Measurements from ENCODE around the gene RBM8A. TPM values are rescaled to one million over a fixed set of nuclear protein-coding genes. Genes with fewer than 3 reads are reported as not detected.
A peak's percentile ranks its signal among the peaks of the same experiment; 100 is the strongest.

The RBM8A gene
- total RNA-seq, 2 experiments from 2014 or later: 157 to 160 TPM

GRCh38 chr1:145961425-145962156, 34.3 kb upstream of the RBM8A start:
- POLR2A ChIA-PET: interaction anchor here (1.0 to 6.8 kb wide), 5 partner anchors 34 to 138 kb away, joined by 3 to 76 read pairs (median 6); partner anchors contain the start of genes NUDT17, PEX11B, POLR3C and RBM8A
- no peak for ATAC-seq (ENCODE audit: low read depth)
- no peaks in the 10 kb centered on the region for H3K36me3 Mint-ChIP-seq
- H3K9me3 Mint-ChIP-seq: no peaks in the 10 kb centered on the region
- H3K4me3 Mint-ChIP-seq: peak overlapping the region; percentile 86
- no peaks in the 10 kb centered on the region for H3K27me3 Mint-ChIP-seq
- peak overlapping the region; percentile 78 for H3K27ac Mint-ChIP-seq
- DNase-seq: peak; percentile 68
- peaks cover 56% of the 10 kb centered on the region for H3K4me1 Mint-ChIP-seq

DNA sequence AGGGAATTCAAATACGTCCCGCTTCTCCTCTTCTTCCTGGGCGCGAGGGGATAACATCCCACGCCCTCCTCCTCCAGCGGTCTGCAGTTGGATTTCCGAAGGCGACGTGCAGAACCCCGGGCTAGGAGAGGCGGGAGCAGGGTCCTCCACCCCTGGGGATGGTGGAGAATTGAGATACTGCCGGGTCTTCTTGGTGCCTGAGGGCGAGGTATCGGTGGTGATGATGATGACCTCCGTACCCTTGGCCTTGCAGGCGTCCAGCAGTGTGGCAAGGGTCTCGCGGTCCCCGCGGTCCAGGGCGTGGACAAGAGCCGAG, 33.8 kb upstream of the RBM8A start:
- peaks cover 60% of the 10 kb centered on the region for H3K4me1 Mint-ChIP-seq
- H3K36me3 Mint-ChIP-seq: no peaks in the 10 kb centered on the region

DNA sequence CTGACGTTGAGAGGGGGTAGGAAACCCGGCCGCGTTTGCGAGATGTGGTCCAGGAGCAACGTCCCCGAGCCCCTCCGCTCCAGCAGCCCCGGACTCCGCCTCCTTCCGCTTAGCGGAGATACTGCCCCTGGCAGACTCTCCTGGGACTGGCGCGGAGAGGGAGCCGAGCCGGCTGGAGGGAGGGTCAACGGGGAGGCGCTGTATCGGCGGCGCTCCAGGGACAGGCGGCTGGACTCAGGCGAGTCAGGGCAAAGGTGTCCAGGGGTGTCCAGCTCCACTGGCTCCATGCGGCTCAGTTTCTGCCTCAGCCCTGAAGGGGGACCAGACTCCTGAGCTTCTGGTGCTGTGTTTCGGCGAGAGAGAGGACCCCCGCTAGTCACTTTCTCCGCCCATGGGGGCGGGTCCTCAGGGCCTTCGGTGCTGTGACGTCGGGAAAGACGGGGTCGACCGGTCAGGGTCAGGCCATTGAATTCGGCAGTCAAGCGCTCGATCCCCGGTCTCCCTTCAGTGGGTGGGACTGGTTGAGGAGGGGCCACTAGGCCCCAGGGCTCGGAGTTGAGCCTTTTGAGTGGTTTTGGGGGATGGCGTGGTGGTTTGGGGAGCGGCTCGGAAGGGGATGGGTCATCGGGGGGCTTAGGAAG, 33.3 kb upstream of the RBM8A start:
- Mint-ChIP-seq H3K27ac (peak overlapping the region; percentile 83), H3K27me3 (no peaks in the 10 kb centered on the region), H3K36me3 (no peaks in the 10 kb centered on the region), H3K4me1 (peaks cover 65% of the 10 kb centered on the region), H3K4me3 (peak overlapping the region; percentile 86), H3K9me3 (no peaks in the 10 kb centered on the region)
- POLR2A ChIA-PET: interaction anchor here (0.6 to 6.8 kb wide), 6 partner anchors 33 to 137 kb away, joined by 3 to 59 read pairs (median 6); partner anchors contain the start of genes PEX11B, PIAS3, POLR3C and RBM8A
- DNase-seq: peak; percentile 66
- no peak for ATAC-seq (ENCODE audit: low read depth)

More for the DNA sequence above, 33.8 kb upstream of the RBM8A start:
- H3K27me3 Mint-ChIP-seq: no peaks in the 10 kb centered on the region
- POLR2A ChIA-PET: interaction anchor here (1.1 to 6.8 kb wide), 6 partner anchors 34 to 137 kb away, joined by 4 to 76 read pairs (median 8); partner anchors contain the start of genes PEX11B, PIAS3, POLR3C and RBM8A
- ATAC-seq (ENCODE audit: low read depth) (no peak), DNase-seq (no peak)
- H3K4me3 Mint-ChIP-seq: peak overlapping the region; percentile 86
- peak overlapping the region; percentile 83 for H3K27ac Mint-ChIP-seq
- H3K9me3 Mint-ChIP-seq: no peaks in the 10 kb centered on the region

DNA sequence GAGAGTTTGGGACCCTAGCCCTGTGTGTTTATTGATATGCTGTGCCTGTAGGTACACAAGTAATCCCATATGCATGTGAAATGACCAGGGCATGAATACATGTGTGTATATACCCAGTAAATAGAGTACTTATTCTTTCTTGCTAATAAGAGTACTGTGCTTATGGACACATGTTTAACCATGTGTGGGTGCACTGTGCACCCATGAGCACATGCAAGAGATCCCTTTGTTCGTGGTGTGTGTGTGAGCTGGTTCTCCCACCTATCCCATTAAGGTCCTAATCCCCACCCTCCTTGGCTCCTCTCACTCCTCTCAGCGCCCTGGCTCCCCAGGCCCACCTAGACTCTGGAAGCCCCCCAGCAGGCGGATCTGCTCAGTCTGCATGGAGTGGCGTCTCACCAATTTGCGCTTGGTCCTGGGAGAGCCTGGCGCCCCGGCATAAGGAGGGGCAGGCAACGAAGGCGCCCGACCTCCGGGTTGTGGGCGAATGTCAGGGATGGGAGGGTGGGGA, 32.7 kb upstream of the RBM8A start:
- POLR2A ChIA-PET: interaction anchor here (0.6 to 6.8 kb wide), 5 partner anchors 33 to 136 kb away, joined by 3 to 59 read pairs (median 5); partner anchors contain the start of genes PIAS3, POLR3C, RBM8A and RNF115
- peak overlapping the region; percentile 86 for H3K4me3 Mint-ChIP-seq
- DNase-seq (no peak), ATAC-seq (ENCODE audit: low read depth) (no peak)
- H3K27ac Mint-ChIP-seq: no peak overlapping the region
- no peaks in the 10 kb centered on the region for H3K9me3 Mint-ChIP-seq
- peaks cover 4% of the 10 kb centered on the region for H3K36me3 Mint-ChIP-seq
- no peaks in the 10 kb centered on the region for H3K27me3 Mint-ChIP-seq
- H3K4me1 Mint-ChIP-seq: peaks cover 69% of the 10 kb centered on the region

DNA sequence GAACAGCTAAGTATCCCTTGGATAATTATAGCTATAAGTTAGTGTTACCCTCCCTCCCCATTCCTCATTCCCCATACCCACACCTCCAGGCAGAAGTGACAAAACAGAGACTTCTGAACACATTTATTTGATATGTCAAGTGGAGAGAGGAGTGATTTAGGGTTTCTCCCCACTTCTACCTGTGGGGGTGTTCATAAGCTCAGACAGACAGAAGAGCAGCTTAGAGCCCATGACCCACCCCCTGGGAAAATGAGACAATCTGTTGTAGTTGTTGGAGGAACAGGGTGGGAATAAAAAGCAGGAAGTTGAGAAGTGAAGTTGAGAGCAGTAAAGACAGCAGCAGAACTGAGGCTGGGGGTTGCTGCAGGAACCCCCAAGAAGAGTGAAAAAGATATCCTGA, 32.0 kb upstream of the RBM8A start:
- Mint-ChIP-seq H3K27me3 (no peaks in the 10 kb centered on the region), H3K4me3 (peak overlapping the region; percentile 17), H3K27ac (peak overlapping the region; percentile 62), H3K4me1 (peaks cover 75% of the 10 kb centered on the region), H3K9me3 (no peaks in the 10 kb centered on the region), H3K36me3 (peaks cover 5% of the 10 kb centered on the region)
- POLR2A ChIA-PET: interaction anchor here (1.6 to 6.8 kb wide), 4 partner anchors 32 to 37 kb away, joined by 9 to 61 read pairs (median 39); partner anchors contain the start of genes RBM8A and TXNIP
- no peak for DNase-seq
- no peak for ATAC-seq (ENCODE audit: low read depth)

DNA sequence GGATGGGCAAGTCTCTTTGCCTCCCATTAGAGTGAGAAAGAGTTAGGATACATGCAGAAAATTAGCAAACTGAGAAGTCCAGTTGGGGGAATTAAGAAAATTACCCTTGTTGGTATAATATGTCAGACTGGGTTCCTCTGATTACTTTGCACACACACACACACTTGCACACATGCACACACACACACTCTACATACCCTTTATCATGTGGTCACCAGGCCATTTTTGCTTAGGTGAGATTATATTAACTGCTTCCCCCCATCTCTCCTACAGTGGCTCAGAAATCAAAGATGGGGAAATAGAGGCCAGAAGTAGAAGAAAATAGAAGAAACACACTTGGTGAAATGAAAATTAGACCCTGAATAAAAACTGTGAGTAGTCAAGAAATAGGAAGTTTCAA, 31.4 kb upstream of the RBM8A start:
- no peaks in the 10 kb centered on the region for H3K27me3 Mint-ChIP-seq
- peak overlapping the region; percentile 84 for H3K4me3 Mint-ChIP-seq
- no peak for DNase-seq
- peaks cover 74% of the 10 kb centered on the region for H3K4me1 Mint-ChIP-seq
- peak overlapping the region; percentile 73 for H3K27ac Mint-ChIP-seq
- no peak for ATAC-seq (ENCODE audit: low read depth)
- no peaks in the 10 kb centered on the region for H3K9me3 Mint-ChIP-seq
- POLR2A ChIA-PET: interaction anchor here (1.0 to 4.3 kb wide), 8 partner anchors 25 to 113 kb away, joined by 5 to 61 read pairs (median 12); partner anchors contain the start of genes NUDT17, PEX11B, RBM8A and TXNIP
- H3K36me3 Mint-ChIP-seq: peaks cover 10% of the 10 kb centered on the region

GRCh38 chr1:145957443-145958319, 30.4 kb upstream of the RBM8A start, which contains the start of gene LIX1L:
TSS of gene LIX1L (minus strand) at chr1:145958017. CDS start at chr1:145957927, 90 bp downstream.
- Mint-ChIP-seq H3K27ac (peak within 1 kb of the TSS; percentile 94), H3K4me1 (peaks cover 66% of the 10 kb centered on the region), H3K27me3 (no peaks in the 10 kb centered on the region), H3K9me3 (no peaks in the 10 kb centered on the region), H3K36me3 (peaks cover 14% of the 10 kb centered on the region), H3K4me3 (peak within 1 kb of the TSS; percentile 99)
- ATAC-seq (ENCODE audit: low read depth) (peak; percentile 90), DNase-seq (peak; percentile 89)
- POLR2A ChIA-PET: interaction anchor here (0.6 to 4.3 kb wide), 19 partner anchors 9 to 112 kb away, joined by 3 to 61 read pairs (median 5); partner anchors contain the start of genes NUDT17, PEX11B, RBM8A and TXNIP

DNA sequence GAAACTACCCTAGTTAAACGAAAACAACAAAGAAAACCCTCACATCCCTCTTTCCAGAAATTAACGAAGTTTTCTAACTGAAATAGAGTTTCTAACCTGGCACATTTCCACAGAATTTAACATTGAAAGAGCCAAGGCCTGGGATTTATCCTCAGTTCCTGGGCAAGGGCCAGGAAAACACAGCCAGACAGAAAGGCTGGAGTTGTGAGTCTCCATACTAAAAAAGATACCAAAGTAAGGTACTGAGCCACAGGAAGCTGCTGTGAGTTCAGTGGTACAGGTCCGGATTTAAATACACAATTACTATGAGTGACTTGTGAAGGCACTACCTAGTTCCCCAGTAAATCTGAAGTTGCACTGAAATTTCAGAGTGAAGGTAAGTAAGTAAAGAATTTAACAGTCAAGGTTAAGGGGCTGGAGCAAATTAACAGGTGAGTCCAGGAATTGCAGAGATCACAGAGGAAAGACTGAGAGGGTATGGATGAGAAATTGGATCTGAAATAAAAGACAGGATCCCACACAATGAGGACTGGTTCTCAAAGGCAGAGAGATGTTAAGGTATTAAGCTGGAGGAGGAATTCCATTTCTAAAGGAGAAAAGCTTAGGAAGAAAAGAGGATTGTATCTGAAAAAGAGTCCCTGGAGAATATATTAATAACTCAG, 29.6 kb upstream of the RBM8A start:
- no peaks in the 10 kb centered on the region for H3K27me3 Mint-ChIP-seq
- POLR2A ChIA-PET: interaction anchor here (0.6 to 4.3 kb wide), 10 partner anchors 10 to 100 kb away, joined by 3 to 61 read pairs (median 5); partner anchors contain the start of genes RBM8A and TXNIP
- peaks cover 66% of the 10 kb centered on the region for H3K4me1 Mint-ChIP-seq
- ATAC-seq (ENCODE audit: low read depth) (no peak), DNase-seq (no peak)
- peak overlapping the region; percentile 99 for H3K4me3 Mint-ChIP-seq
- no peaks in the 10 kb centered on the region for H3K9me3 Mint-ChIP-seq
- H3K36me3 Mint-ChIP-seq: peaks cover 18% of the 10 kb centered on the region
- peak overlapping the region; percentile 94 for H3K27ac Mint-ChIP-seq

DNA sequence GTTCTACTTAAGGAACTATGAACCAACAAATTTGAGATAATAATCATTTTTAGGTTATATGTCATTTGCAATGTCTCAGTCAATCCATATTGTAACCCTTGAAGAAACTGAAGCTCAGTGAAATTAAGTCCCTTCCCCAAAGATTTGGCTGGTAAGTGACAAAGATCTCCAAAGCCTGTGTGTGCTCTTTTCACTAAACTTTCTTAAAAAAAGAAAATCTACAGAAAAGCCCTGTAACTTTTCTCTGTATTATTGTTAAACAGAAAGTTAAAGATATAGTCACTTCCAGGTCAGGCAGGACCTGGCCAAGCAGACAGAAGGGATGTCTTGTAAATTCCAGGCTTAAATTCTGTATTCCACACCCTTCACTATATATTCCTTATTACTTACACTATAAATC, 29.1 kb upstream of the RBM8A start:
- Mint-ChIP-seq H3K27me3 (no peaks in the 10 kb centered on the region), H3K27ac (peak overlapping the region; percentile 94), H3K36me3 (peaks cover 22% of the 10 kb centered on the region), H3K4me1 (peaks cover 67% of the 10 kb centered on the region), H3K9me3 (no peaks in the 10 kb centered on the region), H3K4me3 (peak overlapping the region; percentile 99)
- ATAC-seq (ENCODE audit: low read depth) (no peak), DNase-seq (no peak)
- POLR2A ChIA-PET: interaction anchor here (2.1 to 4.3 kb wide), 2 partner anchors 10 to 29 kb away, joined by 4 to 61 read pairs; partner anchors contain the start of gene RBM8A

DNA sequence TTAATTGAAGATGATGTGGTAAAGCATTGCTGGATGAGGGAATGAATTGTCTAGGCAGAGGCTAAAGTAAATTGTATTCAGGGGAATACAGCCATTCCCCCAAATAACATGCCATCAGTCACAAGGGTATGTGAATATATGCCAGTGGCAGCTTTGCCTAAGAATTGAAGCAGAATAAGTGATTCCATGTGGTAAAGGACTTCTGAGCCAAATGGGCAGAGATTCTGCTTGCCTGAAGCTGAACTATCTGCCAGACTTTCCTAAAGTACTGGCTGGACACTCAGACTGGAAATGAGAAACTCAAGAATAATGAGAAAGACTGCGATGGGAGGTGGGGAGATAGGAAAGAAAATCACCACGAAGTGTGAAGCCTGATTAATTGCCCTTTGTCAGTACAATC, 28.2 kb upstream of the RBM8A start:
- H3K27ac Mint-ChIP-seq: no peak overlapping the region
- ATAC-seq (ENCODE audit: low read depth) (no peak), DNase-seq (no peak)
- POLR2A ChIA-PET: interaction anchor here (2.1 to 4.3 kb wide), 2 partner anchors 9 to 28 kb away, joined by 8 to 61 read pairs; partner anchors contain the start of genes ANKRD34A, POLR3GL and RBM8A
- peak overlapping the region; percentile 99 for H3K4me3 Mint-ChIP-seq
- H3K36me3 Mint-ChIP-seq: peaks cover 22% of the 10 kb centered on the region
- no peaks in the 10 kb centered on the region for H3K27me3 Mint-ChIP-seq
- peaks cover 71% of the 10 kb centered on the region for H3K4me1 Mint-ChIP-seq
- no peaks in the 10 kb centered on the region for H3K9me3 Mint-ChIP-seq

GRCh38 chr1:145953861-145954260, 26.6 kb upstream of the RBM8A start:
- Mint-ChIP-seq H3K9me3 (no peaks in the 10 kb centered on the region), H3K4me3 (no peak overlapping the region), H3K27ac (no peak overlapping the region), H3K4me1 (peaks cover 67% of the 10 kb centered on the region), H3K36me3 (peaks cover 29% of the 10 kb centered on the region), H3K27me3 (no peaks in the 10 kb centered on the region)
- ATAC-seq (ENCODE audit: low read depth) (no peak), DNase-seq (no peak)
- POLR2A ChIA-PET: interaction anchor here (1.3 to 2.1 kb wide), 2 partner anchors 11 to 35 kb away, joined by 3 to 8 read pairs; partner anchors contain the start of genes ANKRD34A, PEX11B and POLR3GL

DNA sequence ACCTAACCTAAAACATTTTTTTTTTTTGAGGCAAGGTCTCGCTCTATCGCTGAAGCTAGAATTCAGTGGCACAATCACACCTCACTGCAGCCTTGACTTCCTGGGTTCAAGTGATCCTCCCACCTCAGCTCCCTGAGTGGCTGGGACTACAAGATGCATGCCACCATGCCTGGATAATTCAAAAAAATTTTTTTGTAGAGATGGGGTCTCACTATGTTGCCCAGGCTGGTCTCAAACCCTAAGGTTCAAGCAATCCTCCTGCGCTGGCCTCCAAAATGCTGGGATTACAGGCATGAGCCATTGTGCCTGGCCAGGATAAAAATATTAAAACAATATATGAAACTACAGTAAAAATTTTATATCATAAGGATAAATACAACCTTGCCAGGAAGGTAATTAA, 25.6 kb upstream of the RBM8A start:
- H3K27ac Mint-ChIP-seq: no peak overlapping the region
- no peak for DNase-seq
- peaks cover 29% of the 10 kb centered on the region for H3K36me3 Mint-ChIP-seq
- no peak overlapping the region for H3K4me3 Mint-ChIP-seq
- POLR2A ChIA-PET: interaction anchor here (1.3 kb wide), 1 partner anchor 34 kb away, joined by 3 read pairs; the partner anchor contains the start of gene PEX11B
- no peaks in the 10 kb centered on the region for H3K9me3 Mint-ChIP-seq
- no peaks in the 10 kb centered on the region for H3K27me3 Mint-ChIP-seq
- peaks cover 58% of the 10 kb centered on the region for H3K4me1 Mint-ChIP-seq
- no peak for ATAC-seq (ENCODE audit: low read depth)

Data from activated naive CD8-positive, alpha-beta T cell treated with anti-CD3 and anti-CD28 coated beads, Interleukin-2, amount 10 ng/mL, durations not matched to agents 7 days and 5 days (primary cell).